K562 (cell line): ENCODE results near the gene USP10. TPM values are rescaled to one million over a fixed set of nuclear protein-coding genes. Genes with fewer than 3 reads are reported as not detected.

Experiments
- ATAC-seq: fragments of 200-7000 bp; cut with Tn5 transposase; 3 replicates; pipeline ENCODE4 v1.9.1; 2020; ENCODE audit warnings: moderate library complexity
- BruUV-seq: library from RNA; stranded (reverse); fragments of 400-500 nt; replicated peaks from 2 replicates; lab custom pipeline; 2021; lab: Mats Ljungman, UMichigan
- CTCF ChIA-PET: fragments of 300-600 bp; formaldehyde crosslinking; extraction: SDS; loops from one replicate; lab custom pipeline; 2021; ENCODE audit warnings: low intra/inter-chr PET ratio; lab: Yijun Ruan, JAX
- POLR2A ChIA-PET: fragments of 300-600, 350-650 bp; sonication (Branson Sonifier 250); formaldehyde crosslinking; extraction: SDS; loops from one replicate; lab custom pipeline; 2021; ENCODE audit warnings: antibody characterized with exemption, inconsistent platforms; lab: Yijun Ruan, JAX
- DNase-seq, 4 experiments: peaks; one replicate each; pipeline versions ENCODE4 v3.0.0 to v3.0.0-alpha.2; 2011 to 2018; ENCODE audit warnings: low spot score in 3 of 4, mixed read lengths in 3 of 4; ENCODE audit errors: extremely low read depth in 1 of 4
- FAIRE-seq: peaks from 2 replicates; lab custom pipeline; 2011; peaks lifted over from hg19 to GRCh38; lab: Jason Lieb, UNC
- H2AFZ ChIP-seq: 2 replicates; pipeline ENCODE4 v1.6.0; 2011; ENCODE audit warnings: low read depth, low read length, control low read depth, inconsistent platforms
- H3K27ac ChIP-seq: fragments of 200-600 bp; 3 replicates; pipeline ENCODE4 v1.8.0; 2011; ENCODE audit warnings: low read depth, mild to moderate bottlenecking, control low read depth, inconsistent platforms, low read length, moderate library complexity, mixed read lengths; ENCODE audit errors: extremely low read depth
- H3K27me3 ChIP-seq, 2 experiments: fragments of 300-600 bp in 1 of 2; 2 replicates in 1 of 2; 3 replicates in 1 of 2; pipeline versions ENCODE4 v1.6.0 to v1.8.0; 2011; ENCODE audit warnings: inconsistent platforms in 2 of 2, low read length in 2 of 2, mild to moderate bottlenecking in 1 of 2, mixed read lengths in 1 of 2, moderate library complexity in 1 of 2; ENCODE audit not compliant: control insufficient read depth in 2 of 2, insufficient read depth in 2 of 2
- H3K36me3 ChIP-seq: fragments of 300-600 bp; 3 replicates; pipeline ENCODE4 v1.8.0; 2011; ENCODE audit warnings: mild to moderate bottlenecking, low read length, inconsistent platforms; ENCODE audit not compliant: control insufficient read depth, insufficient read depth
- H3K4me1 ChIP-seq, 2 experiments: fragments of 200-600 bp in 1 of 2; replicated peaks in 1 of 2; 2 replicates in 1 of 2; 3 replicates in 1 of 2; pipeline versions ENCODE4 v1.5.1 to v1.8.0; 2011; ENCODE audit warnings: inconsistent platforms in 2 of 2, low read length in 2 of 2, mild to moderate bottlenecking in 1 of 2, mixed read lengths in 1 of 2, moderate library complexity in 1 of 2; ENCODE audit not compliant: control insufficient read depth in 2 of 2, insufficient read depth in 2 of 2
- H3K4me2 ChIP-seq: 2 replicates; pipeline ENCODE4 v1.6.1; 2011; ENCODE audit warnings: low read length, control low read depth, inconsistent platforms, mixed read lengths; ENCODE audit not compliant: insufficient read depth
- H3K4me3 ChIP-seq: fragments of 200-600 bp; sonication (generic), shearing (Covaris generic); 2 replicates; pipeline ENCODE4 v1.5.1; 2016; ENCODE audit warnings: control low read depth, inconsistent platforms
- H3K79me2 ChIP-seq: fragments of 200-600 bp; 3 replicates; pipeline ENCODE4 v1.8.0; 2011; ENCODE audit warnings: low read length, inconsistent platforms; ENCODE audit not compliant: control insufficient read depth, insufficient read depth
- H3K9ac ChIP-seq, 2 experiments: 2 replicates each; pipeline versions ENCODE4 v1.6.0 to v1.6.1; 2011; ENCODE audit warnings: low read depth in 2 of 2, low read length in 2 of 2, control low read depth in 1 of 2, inconsistent platforms in 1 of 2, mild to moderate bottlenecking in 1 of 2, mixed read lengths in 1 of 2; ENCODE audit not compliant: insufficient read depth in 1 of 2
- H3K9me1 ChIP-seq: one replicate; pipeline ENCODE4 v1.6.0; 2011; ENCODE audit warnings: inconsistent platforms, mild to moderate bottlenecking, low read length, moderate library complexity; ENCODE audit not compliant: control insufficient read depth, insufficient read depth
- H3K9me3 ChIP-seq: replicated peaks from 2 replicates; pipeline ENCODE4 v1.5.1; 2011; ENCODE audit warnings: low read depth, low read length, inconsistent platforms; ENCODE audit not compliant: control insufficient read depth, insufficient read depth
- H4K20me1 ChIP-seq: replicated peaks from 2 replicates; pipeline ENCODE4 v1.6.1; 2011; ENCODE audit warnings: low read length, inconsistent platforms, mixed read lengths; ENCODE audit not compliant: control insufficient read depth, insufficient read depth
- FOXJ2 ChIP-seq: fragments of 200-800 bp; sonication (Bioruptor generic); IDR thresholded peaks from 2 replicates; pipeline ENCODE4 v1.6.1; 2016; ENCODE audit warnings: missing genetic modification characterization, missing compliant biosample characterization
- HEY1 ChIP-seq: fragments of 250-450 bp; sonication (Bioruptor Pico); IDR thresholded peaks from 2 replicates; pipeline ENCODE4 v1.5.0; 2020; ENCODE audit warnings: mild to moderate bottlenecking, moderate library complexity, borderline replicate concordance
- NFYB ChIP-seq: IDR thresholded peaks from 2 replicates; pipeline ENCODE4 v1.6.1; 2011; ENCODE audit warnings: mild to moderate bottlenecking, moderate library complexity; ENCODE audit not compliant: insufficient read length; ENCODE audit errors: extremely low read depth
- PCBP2 ChIP-seq: fragments of 200-400 bp; formaldehyde crosslinking; IDR thresholded peaks from 2 replicates; pipeline ENCODE4 v1.6.1; 2018; ENCODE audit warnings: low read length, low read depth, mild to moderate bottlenecking, moderate library complexity; ENCODE audit not compliant: poor library complexity, severe bottlenecking
- POLR2A ChIP-seq: fragments of 450-650 bp; conservative IDR thresholded peaks from 2 replicates; pipeline ENCODE4 v1.6.1; 2016
- YY1 ChIP-seq, 3 experiments: IDR thresholded peaks; 2 replicates each; pipeline ENCODE4 v1.6.1; 2011; ENCODE audit warnings: low read length in 2 of 3, mild to moderate bottlenecking in 2 of 3, moderate library complexity in 2 of 3, borderline replicate concordance in 1 of 3, control low read depth in 1 of 3, low read depth in 1 of 3; ENCODE audit not compliant: insufficient read depth in 3 of 3, insufficient replicate concordance in 2 of 3, control insufficient read depth in 1 of 3, insufficient read length in 1 of 3; ENCODE audit errors: extremely low read depth in 1 of 3
- WGBS: fragments of 100-300 bp; shearing (Covaris generic); methylation state at CpG from one replicate; pipeline ENCODE4 v1.1.6; 2016; ENCODE audit warnings: low coverage, mixed read lengths; ENCODE audit not compliant: insufficient coverage; ENCODE audit errors: missing lambda C conversion rate; 5-methylcytosine and 5-hydroxymethylcytosine counted together
- in situ Hi-C: fragments of 300-500 bp; cut with MboI; formaldehyde crosslinking; loops from 4 replicates; pipeline ENCODE4 v1.15.0; 2018; ENCODE audit warnings: inconsistent platforms, mixed read lengths
- intact Hi-C: fragments of 100-400 bp; cut with micrococcal nuclease; formaldehyde crosslinking; loops from 2 replicates; pipeline ENCODE4 v1.14.2; 2022
- polyA plus RNA-seq, 8 experiments: library from polyadenylated mRNA; depleted of rRNA in 4 of 8; stranded (reverse) in 5 of 8; unstranded in 3 of 8; fragments of >200 nt; fragmentation: Nextera tagmentation in 2 of 8; fragmentation: Illumina TruSeq in 1 of 8; extraction: Ambion mirVana in 2 of 8; extraction: Trizol in 1 of 8; gene quantifications; 2 replicates each; pipeline versions ENCODE4 v1.2.1 to v1.2.3, GENCODE V29; 2011 to 2014; ENCODE audit warnings: inconsistent platforms in 1 of 8, missing spikeins in 1 of 8
- total RNA-seq, 7 experiments: library from RNA; depleted of rRNA in 6 of 7; stranded (reverse); fragments of >200 nt in 6 of 7; fragmentation: Illumina TruSeq in 2 of 7; extraction: Trizol in 2 of 7; gene quantifications; 2 replicates each; pipeline versions ENCODE4 v1.2.1 to v1.2.3, GENCODE V29; 2011 to 2021; ENCODE audit warnings: low replicate concordance in 1 of 7
- TF ChIP-seq, protein P1 (sequence below): sonication (generic); formaldehyde crosslinking; IDR thresholded peaks from 2 replicates; pipeline ENCODE4 v1.4.0; 2020; ENCODE audit warnings: mild to moderate bottlenecking, missing genetic modification reagents
- TF ChIP-seq, protein P2 (sequence below), 2 experiments: fragments of 450-650 bp; conservative IDR thresholded peaks; 2 replicates each; pipeline ENCODE4 v1.6.1; 2017; ENCODE audit warnings: mild to moderate bottlenecking in 2 of 2, moderate library complexity in 2 of 2
- TF ChIP-seq, protein P3 (sequence below): fragments of 250-450 bp; sonication (Bioruptor Pico); IDR thresholded peaks from 2 replicates; pipeline ENCODE4 v1.8.0; 2022; ENCODE audit warnings: moderate library complexity, mild to moderate bottlenecking, inconsistent platforms
- TF ChIP-seq, protein P4 (sequence below): fragments of 250-450 bp; sonication (Bioruptor Pico); IDR thresholded peaks from 2 replicates; pipeline ENCODE4 v1.5.0; 2020; ENCODE audit warnings: mild to moderate bottlenecking, borderline replicate concordance

The USP10 gene
- total and polyA plus RNA-seq, 9 of the 15 experiments (the other 6 are each of a cell fraction or from before 2014, with no cell fraction given): 61.7 to 197 (median 116) TPM

DNA sequence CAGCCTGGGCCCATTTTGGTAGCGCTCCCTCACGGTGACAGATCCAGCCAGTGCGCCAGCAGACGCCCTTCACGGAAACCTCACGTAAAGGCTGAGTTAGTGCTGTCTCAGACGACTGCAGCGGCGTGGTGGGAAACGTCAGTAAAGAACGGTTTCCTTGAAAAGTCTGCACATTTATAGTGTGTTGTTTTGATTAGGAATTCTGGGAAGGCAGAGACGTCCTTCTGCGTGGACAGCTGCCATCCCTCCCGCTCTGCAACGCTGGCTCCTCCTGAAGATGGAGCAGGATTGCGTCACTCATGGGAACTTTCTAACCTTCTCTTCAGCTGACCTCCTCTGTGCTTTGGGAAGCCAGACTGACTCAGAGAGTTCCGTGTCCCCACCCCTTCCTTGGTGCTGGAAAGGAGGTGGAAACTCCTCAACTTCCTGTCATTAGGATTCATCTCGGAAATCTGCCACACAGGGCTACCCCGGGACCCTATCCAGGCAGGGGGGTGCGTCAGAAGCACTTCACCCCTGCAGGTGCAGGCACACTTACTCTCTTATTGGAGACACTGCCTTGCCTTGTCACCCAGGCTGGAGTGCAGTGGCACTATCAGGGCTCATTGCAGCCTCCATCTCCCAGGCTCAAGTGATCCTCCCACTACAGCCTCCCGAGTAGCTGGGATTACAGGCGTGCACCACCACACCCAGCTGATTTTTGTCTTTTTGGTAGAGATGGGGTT, 95.7 kb downstream of the USP10 start:
- ATAC-seq: peak; percentile 51
- ChIA-PET CTCF (no interaction called here), POLR2A (no interaction called here)
- Histone ChIP-seq H3K4me3 (no peak overlapping the region), H3K79me2 (no peaks in the 10 kb centered on the region), H3K9me3 (no peaks in the 10 kb centered on the region), H3K4me2 (no peak overlapping the region), H3K9me1 (no peaks in the 10 kb centered on the region), H3K4me1 (peaks cover 2 to 5% of the 10 kb centered on the region in 2 experiments; a peak in 2 of 5 replicates), H2AFZ (no peak overlapping the region), H3K9ac (peak overlapping the region in 1 of 2 experiments; percentile 43; a peak in 1 of 4 replicates), H3K27me3 (peaks cover 0 to under 1% of the 10 kb centered on the region in 2 experiments; a peak in 1 of 5 replicates), H3K36me3 (no peaks in the 10 kb centered on the region), H4K20me1 (no peaks in the 10 kb centered on the region), H3K27ac (no peak overlapping the region)
- intact Hi-C loops (no loop called here), in situ Hi-C loops (no loop called here)
- 36% methylated on average over 22 of the region's 22 CpGs for WGBS
- no peak for DNase-seq
- BruUV-seq: no TSS peak
- FAIRE-seq: no peak
- TF ChIP-seq PCBP2 (no peak), HEY1 (CRISPR knock-in tag) (no peak), NFYB (no peak), YY1 (IDR thresholded peaks at IDR 0.05; ENCODE audit: borderline replicate concordance in 1 of 3, control insufficient read depth in 1 of 3, extremely low read depth in 1 of 3, insufficient read depth in 3 of 3, insufficient read length in 1 of 3, insufficient replicate concordance in 2 of 3, low read depth in 1 of 3, low read length in 2 of 3) (no peak), FOXJ2 (tag) (no peak), POLR2A (no peak)
- TF ChIP-seq, protein P1, sequence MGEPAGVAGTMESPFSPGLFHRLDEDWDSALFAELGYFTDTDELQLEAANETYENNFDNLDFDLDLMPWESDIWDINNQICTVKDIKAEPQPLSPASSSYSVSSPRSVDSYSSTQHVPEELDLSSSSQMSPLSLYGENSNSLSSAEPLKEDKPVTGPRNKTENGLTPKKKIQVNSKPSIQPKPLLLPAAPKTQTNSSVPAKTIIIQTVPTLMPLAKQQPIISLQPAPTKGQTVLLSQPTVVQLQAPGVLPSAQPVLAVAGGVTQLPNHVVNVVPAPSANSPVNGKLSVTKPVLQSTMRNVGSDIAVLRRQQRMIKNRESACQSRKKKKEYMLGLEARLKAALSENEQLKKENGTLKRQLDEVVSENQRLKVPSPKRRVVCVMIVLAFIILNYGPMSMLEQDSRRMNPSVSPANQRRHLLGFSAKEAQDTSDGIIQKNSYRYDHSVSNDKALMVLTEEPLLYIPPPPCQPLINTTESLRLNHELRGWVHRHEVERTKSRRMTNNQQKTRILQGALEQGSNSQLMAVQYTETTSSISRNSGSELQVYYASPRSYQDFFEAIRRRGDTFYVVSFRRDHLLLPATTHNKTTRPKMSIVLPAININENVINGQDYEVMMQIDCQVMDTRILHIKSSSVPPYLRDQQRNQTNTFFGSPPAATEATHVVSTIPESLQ: no peak
- TF ChIP-seq, protein P2, sequence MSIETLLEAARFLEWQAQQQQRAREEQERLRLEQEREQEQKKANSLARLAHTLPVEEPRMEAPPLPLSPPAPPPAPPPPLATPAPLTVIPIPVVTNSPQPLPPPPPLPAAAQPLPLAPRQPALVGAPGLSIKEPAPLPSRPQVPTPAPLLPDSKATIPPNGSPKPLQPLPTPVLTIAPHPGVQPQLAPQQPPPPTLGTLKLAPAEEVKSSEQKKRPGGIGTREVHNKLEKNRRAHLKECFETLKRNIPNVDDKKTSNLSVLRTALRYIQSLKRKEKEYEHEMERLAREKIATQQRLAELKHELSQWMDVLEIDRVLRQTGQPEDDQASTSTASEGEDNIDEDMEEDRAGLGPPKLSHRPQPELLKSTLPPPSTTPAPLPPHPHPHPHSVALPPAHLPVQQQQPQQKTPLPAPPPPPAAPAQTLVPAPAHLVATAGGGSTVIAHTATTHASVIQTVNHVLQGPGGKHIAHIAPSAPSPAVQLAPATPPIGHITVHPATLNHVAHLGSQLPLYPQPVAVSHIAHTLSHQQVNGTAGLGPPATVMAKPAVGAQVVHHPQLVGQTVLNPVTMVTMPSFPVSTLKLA (conservative IDR thresholded peaks at IDR 0.05): no peak
- TF ChIP-seq, protein P3, sequence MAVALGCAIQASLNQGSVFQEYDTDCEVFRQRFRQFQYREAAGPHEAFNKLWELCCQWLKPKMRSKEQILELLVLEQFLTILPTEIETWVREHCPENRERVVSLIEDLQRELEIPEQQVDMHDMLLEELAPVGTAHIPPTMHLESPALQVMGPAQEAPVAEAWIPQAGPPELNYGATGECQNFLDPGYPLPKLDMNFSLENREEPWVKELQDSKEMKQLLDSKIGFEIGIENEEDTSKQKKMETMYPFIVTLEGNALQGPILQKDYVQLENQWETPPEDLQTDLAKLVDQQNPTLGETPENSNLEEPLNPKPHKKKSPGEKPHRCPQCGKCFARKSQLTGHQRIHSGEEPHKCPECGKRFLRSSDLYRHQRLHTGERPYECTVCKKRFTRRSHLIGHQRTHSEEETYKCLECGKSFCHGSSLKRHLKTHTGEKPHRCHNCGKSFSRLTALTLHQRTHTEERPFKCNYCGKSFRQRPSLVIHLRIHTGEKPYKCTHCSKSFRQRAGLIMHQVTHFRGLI (CRISPR knock-in tag): no peak
- TF ChIP-seq, protein P4, sequence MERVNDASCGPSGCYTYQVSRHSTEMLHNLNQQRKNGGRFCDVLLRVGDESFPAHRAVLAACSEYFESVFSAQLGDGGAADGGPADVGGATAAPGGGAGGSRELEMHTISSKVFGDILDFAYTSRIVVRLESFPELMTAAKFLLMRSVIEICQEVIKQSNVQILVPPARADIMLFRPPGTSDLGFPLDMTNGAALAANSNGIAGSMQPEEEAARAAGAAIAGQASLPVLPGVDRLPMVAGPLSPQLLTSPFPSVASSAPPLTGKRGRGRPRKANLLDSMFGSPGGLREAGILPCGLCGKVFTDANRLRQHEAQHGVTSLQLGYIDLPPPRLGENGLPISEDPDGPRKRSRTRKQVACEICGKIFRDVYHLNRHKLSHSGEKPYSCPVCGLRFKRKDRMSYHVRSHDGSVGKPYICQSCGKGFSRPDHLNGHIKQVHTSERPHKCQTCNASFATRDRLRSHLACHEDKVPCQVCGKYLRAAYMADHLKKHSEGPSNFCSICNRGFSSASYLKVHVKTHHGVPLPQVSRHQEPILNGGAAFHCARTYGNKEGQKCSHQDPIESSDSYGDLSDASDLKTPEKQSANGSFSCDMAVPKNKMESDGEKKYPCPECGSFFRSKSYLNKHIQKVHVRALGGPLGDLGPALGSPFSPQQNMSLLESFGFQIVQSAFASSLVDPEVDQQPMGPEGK (CRISPR knock-in tag): no peak
